Epidermal melanocyte (primary cell): ENCODE results near the gene ACYP1.
"Not testable (repeated sequence)": the region's sequence is repeated elsewhere in the genome, so short reads cannot be mapped to it uniquely, and the experiment has no call there.

Experiments
- DNase-seq: peaks from one replicate; pipeline ENCODE4 v3.0.0; 2011; ENCODE audit warnings: low spot score; ENCODE audit not compliant: insufficient read length

ACYP1 gene

DNA sequence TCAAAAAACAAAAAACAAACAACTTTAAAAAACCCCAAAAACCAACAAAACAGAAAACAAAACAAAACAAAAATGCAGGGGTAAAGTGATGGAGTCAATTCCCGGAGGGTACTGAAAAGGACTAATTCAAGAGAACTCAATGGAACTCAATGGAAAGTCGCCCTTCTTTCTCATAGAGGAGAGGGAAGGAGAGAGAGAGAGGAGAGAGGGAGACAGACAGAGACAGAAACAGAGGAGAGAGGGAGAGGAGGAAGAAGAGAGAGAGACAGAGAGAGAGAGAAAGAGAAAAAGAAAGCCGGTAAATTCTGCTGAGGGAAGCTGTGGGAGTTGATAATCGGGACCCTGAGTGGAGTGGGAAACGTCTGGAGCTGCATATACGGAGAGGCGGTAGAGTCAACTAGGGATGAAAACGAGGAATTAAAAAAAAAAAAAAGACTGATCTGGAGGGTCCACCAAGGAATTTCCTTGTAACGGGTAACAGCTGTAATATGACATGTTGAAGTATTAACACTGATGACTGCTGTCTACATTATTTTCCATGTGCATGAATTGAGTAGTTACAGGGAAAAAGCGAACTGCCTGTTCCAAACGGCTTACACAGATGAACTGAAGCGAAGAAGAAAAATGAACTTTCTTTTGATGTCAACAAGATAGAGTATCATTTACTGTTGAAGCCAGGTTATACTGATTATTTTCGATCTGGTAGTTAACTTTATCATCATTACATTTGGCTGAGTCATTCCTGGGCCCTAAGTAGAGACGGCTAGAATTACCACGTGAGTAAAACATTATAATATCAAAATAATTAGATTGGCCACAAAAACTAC lies 4.7 kb upstream of the ACYP1 start:
- DNase-seq, result no peak

DNA sequence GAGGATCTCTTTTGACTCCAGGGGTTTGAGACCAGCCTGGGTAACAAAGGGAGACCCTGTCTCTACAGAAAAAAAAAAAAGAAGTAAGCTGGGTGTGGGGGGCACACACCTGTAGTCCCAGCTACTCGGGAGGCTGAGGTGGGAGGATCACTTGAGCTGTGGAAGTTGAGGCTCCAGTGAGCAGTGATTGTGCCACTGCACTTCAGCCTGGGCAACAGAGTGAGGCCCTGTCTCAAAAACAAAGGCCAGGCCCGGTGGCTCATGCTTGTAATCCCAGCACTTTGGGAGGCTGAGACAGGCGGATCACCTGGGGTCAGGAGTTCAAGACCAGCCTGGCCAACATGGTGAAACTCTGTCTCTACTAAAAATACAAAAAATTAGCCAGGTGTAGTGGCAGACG lies 3.9 kb upstream of the ACYP1 start:
- not testable (repeated sequence) for DNase-seq

DNA sequence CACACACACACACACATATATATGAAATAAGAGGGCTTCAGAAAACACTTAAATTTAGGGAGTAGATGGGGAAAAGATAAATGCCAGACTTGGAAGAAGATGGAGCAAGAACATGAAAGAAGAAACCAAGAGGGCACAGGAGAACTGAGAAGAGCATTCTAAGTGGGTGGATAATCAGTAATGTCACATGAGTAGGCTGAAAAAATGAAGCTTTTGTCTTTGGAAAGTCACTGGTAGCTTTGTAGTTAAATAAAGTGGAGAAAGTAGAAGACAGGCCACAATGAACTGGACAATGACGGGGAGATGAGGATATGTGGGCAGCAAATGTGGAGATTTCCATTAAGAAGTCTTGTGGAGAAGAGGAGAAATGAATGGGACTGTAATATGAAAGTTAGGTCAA lies 3.4 kb upstream of the ACYP1 start:
- no peak for DNase-seq

DNA sequence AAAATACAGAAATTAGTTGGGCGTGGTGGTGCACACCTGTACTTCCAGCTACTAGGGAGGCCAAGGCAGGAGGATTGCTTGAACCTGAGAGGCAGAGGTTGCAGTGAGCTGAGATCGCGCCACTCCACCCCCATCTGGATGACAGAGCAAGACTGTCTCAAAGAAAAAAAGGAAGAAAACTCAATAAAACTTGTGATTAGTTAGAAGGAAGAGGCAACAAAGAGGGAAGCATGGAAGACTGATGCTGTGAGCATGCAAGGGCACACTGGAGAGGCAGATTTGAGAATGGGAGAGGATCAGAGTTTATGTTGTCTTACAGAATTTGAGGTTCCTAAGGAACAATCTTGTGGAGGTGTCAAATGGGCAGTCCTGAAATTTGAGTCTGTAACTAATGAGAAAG lies 2.9 kb upstream of the ACYP1 start:
- DNase-seq, result no peak

DNA sequence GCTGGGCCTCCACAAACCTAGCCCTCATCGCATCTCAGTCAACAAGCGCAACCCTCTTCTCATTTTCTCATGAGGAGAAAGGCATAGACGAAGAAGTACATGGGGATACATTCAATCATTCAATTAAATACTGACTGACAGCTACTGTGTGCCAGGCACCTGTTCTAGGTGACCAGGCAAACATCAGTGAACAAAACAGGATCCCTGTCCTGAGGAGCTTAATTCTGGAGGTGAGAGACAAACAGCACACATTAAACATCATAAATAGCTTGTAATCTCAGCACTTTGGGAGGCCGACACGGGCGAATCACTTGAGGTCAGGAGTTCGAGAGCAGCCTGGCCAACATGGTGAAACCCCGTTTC lies 362 bp upstream of the ACYP1 start:
- no peak for DNase-seq

DNA sequence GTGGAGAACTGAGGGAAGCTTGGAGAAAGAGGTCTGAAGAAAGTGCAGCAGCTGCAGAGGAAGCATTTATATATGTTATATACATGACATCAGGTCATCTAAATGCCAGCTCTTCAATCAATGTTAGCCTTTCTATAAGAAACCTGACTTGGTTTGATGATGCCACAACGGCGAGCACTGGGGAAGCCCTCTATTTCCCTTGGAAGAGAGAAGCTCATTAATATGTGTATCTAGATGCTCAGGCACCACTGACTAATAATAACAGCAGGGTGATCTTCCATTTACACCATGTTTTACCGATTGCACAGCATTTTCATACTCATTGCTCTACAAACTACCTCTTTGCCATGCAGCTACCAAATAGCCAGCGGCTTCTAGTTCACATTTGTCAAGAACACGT lies 811 bp downstream of the ACYP1 start:
- DNase-seq, result no peak

DNA sequence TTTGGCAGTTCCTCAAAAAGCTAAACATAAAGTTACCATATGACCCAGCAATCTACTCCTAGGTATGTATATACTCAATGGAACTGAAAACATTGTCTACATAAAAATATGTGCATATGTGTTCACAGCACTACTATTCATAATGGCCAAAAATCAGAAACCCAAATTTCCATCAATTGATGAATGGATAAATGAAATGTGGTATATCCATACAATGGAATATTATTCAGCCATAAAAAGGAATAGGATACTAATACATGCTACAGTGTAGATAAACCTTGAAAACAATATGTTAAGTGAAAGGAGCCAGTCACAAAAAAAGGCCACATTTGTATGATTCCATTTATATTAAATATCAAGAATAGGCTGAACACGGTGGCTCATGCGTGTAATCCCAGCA lies 3.4 kb downstream of the ACYP1 start:
- DNase-seq, result no peak

DNA sequence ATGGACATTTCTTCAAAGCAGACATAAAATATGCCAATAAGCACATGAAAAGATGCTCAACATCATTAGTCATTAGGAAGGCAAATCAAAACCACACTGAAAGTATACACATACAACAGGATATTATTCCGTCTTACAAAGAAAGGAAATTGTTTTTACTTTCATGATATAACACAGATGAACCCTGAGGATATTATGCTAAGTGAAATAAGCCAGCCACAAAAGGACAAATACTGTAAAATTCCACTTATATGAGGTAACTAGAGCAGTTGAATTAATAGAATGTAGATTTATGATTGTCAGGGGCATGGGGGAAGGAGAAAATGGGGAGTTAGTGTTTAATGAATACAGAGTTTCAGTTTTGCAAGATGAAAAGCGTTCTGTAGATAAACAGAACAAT lies 4.2 kb downstream of the ACYP1 start:
- DNase-seq, result no peak

DNA sequence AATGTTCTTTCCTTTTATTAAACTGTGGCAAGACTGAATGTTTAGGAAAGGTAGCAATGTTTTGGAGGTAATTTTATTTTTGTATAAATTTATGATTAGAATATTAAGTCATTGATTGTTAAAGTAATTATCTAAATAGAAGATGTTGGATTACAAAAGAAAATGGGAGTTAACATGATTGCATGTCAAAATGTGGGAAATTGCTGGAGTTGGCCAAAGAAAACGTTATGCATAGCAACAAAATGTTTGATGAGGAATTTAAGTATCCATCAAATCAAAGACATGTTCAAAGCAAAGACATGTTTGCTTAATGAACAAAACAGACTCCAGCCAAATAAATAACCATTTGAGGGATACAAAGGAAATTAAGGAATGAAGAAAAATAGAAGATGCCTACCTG lies 9.4 kb downstream of the ACYP1 start:
- no peak for DNase-seq

DNA sequence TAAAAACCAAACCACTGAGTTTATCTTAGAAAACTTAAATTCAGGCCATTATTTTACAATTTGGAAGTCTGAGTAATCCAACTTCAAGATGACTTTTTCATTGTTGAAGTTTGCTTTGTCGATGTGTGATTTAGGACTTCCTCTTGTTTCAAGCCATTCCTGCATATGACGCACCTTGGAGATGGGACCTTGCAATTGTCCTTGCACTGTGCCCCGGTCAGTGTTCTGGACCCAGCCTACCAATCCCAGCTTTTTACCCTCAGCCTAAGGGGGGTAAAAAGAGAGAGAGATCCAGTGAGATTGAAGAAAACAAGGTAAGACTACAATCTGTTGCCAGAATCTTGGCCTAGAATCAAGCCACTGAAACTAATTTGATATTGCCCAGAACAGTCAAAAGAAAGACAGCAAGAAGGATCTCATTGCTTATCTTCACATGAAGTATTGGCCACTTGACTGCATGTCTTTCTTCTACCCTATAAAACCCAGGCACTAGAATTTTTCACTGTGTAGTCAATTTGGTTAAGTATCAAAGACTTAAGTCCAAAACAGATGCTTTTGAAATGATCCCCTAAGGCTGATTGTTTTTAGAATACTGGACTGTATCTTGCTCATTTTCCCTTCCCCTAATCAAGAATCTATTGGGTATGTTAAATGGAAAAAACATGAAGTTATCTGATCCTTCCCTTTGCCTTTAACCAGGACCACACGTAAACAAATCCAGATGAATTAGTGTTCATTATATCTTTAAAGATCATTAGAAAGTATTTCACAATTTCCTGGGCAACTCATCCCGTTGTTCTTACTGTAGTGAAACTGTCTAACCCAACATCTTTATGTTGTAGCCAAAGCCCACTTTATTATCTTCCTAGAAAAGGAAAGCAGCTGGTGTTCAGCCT lies 10.2 kb downstream of the ACYP1 start:
- DNase-seq, result no peak

DNA sequence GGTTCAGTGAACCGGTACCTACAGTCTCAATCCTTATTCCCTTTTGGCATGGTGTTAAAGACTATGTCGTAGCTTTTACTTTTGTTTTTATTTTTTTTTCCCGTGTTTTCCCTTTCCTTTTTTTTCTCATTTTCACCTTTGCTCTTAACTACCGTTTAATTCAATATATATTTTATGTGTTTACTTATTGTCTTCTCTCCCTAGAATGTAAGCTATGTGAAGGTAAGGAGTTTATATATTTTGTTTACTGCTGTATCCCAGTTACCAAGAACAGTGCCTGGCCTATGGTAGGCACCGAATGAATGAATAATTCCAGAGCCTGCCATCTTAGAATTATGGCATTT lies 12.3 kb downstream of the ACYP1 start:
- DNase-seq, result no peak

DNA sequence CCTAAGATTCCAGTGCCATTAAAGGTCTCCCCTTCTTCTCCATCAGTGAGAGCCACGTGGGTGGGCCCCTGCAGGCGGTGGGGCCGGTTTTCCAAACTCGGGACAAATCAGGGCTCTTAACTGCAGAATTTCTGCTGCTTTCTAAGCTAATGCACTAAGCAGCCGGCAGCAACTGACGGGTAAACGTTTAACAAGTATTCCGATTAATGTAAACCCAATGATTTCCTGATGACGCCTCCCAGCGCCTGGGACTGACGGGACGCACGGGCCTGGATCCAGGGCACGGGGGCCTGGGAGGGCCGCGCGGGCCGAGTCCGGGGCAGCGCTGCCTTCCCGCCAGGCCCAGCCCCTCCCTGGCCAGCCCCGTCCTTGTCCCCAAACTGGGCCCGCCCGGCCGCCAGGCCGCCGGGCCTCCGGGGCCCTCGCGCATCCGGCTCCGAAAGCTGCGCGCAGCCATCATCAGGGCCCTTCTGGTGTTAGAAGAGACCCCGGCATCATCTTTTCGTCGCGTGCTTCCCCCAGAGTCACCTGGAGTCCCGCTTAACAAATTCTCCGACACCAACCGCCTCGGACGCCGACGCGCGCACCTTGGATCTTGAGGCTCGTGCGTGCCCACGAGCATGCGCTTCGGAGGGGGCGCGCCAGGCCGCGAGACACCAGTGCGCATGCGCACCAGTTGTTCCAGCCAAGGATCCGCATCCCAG lies 12.8 kb downstream of the ACYP1 start, which contains the start of gene MLH3:
TSS of gene MLH3 (minus strand) at position 616 of the 704 bp plus-strand sequence. CDS start 1,812 bp downstream, outside the sequence.
- DNase-seq, result peak; percentile 43

DNA sequence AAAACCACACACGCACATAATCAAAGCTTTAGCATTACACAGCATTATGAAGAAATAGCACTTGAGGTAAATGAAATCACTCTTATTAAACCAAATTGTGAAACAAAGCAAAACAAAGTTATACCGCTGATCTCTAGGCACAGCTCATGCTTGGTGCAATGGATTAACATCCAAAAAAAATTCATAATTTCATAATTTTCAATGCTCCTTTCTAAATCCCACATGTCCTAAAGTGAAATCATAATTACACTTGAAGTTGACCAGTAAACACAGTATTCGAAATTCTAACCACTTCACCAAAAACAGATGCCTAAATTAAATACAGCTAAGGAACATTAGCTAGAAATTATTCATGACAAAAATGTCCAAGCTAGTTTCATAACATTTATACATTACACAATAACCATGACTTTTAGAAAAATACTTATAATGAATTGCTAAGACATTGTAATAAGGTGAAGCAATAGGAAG lies 14.1 kb downstream of the ACYP1 start:
- DNase-seq, result no peak

DNA sequence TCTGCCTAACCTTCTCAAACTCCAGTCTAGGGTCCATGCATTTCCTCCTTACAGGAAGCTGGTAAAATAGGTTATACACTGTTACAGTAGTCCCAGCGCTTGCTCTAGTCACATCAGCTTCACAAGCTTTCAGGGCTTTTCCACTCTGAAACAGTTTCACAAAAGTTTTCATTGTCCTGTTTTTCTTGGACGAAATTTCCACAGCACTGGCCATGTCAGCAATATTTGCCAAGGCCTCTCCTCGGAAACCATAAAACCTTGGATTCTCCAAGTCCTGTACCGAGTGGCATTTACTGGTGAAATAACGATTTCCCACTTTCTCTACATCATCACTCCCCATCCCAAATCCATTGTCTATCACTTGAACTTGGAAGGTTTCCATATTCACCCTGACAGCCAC lies 14.7 kb downstream of the ACYP1 start:
- no peak for DNase-seq

DNA sequence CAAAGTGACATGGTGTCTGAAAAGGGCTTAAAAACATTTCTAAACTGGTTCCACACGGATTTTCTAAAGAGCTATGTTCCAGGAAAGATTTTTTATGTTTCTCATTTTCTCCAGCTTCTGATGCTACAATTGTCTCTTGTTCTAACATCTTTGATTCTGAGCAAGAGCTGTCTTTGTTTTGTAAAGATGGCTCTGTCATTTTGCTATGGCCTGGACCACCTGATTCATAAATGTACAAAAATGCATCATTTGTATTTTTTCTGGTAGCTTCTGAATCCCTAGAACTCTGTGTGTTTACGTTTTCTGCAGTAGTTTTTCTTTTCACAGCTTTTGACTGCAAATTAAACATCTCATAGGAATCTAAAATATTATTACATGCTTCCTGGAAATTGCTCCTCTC lies 15.7 kb downstream of the ACYP1 start:
- DNase-seq, result no peak

DNA sequence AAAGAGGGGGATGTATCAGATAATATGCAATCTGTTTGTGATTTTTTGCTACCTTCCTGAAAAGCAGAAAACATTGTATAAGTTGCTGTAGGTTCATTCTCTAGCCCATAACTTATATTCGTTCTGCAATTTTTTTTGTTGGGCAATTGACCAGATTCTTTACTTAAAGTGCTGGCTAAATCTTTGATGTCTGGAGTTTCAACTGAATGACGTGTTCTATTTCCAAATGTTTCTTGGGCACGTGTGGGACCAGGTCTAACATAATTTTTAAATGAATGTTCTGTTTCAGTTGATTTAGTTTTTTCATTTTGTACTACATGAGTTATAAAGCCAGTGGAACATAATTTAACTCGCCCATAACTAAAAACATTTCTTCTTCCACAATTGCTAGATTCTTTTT lies 16.3 kb downstream of the ACYP1 start:
- DNase-seq, result no peak

DNA sequence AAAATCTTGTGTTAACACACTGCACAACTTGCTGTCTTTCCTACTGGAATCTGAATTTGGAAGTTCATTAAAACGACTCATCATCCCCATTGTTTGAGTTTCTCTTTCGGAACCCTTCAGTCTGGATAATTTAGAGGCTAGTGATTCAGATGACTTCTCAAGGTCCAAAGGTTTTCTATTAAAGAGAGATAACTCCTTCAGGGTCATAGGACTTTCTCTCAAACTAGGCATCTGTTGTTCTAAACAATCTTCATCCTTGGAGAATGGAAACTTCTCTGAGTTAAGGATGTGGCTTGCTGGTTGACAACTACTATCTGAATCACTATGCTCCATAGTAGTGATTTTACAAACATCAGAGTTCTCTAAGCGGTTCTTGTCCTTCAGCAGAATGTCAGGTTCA lies 16.9 kb downstream of the ACYP1 start:
- DNase-seq, result no peak

DNA sequence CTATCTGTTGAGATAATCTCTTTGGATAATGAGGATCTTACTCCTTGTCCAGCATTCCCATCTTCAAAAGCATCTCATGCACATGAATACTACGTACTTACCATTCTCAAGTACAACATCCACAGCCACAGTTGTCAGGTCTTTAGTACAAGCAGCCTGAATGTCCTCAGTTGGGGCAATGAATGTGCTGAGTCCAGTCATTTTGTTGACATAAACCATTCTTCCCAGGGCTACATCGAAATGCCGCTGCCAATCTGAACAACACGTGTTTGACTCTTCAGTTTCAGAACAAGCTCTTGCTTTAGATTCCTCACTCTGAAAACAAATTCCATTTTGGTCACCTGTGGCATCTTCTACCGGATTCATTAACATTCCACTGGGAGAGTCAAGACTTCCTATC lies 17.5 kb downstream of the ACYP1 start:
- no peak for DNase-seq

DNA sequence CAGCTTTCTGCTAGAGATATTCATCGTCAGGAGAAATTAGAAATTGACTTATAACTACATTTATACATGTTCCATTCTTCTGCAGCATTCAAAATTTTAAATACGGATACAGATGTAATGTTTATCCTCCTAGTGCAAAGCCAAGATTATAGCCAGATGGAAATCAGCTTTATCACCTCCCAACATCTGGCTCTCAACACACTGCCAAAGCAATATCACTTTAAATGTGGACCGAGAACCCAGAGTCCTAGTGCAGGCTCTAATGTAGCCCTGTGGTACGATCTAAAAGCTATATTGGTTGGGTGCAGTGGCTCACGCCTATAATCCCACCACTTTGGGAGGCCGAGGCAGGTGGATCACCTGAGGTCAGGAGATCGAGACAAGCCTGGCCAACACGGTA lies 19.1 kb downstream of the ACYP1 start:
- DNase-seq, result no peak

DNA sequence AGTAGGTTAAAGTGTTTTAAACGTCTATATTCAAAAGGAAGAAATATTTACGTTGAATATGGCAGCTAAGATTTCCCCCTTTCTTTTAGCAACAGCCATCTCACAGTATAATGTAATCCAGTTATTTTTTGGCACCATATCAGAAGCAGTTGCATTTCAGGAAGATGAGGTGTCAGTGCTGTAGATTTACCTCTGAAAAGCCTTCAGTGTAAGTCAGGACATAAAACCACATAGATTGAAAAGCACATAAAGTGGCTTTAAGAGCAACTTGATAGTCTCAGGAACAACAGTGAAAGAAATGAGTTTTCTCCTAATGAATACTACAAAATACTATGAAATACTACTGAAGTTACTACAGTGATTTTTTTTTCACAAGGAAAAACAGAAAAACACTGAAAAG lies 19.5 kb downstream of the ACYP1 start:
- no peak for DNase-seq

DNA sequence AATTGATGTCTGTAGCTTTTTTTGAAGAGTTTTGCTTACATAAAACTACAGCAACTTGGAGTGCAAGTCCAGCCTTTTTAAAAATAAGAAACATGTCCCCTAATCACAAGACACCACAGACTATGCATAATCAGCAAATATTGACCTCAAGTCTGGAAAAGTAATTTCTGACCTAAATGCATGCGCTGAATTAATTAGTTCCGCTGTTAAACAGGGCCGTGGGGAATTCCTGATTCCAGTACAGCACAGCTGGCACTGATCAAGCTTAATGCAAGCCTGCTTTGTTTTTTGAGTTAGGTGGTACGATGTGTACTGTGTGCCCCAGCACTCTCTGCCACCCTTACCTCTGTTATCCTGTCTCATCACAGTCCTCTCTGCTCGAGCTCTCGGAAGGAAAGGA lies 21.8 kb downstream of the ACYP1 start:
- peak; percentile 57 for DNase-seq

DNA sequence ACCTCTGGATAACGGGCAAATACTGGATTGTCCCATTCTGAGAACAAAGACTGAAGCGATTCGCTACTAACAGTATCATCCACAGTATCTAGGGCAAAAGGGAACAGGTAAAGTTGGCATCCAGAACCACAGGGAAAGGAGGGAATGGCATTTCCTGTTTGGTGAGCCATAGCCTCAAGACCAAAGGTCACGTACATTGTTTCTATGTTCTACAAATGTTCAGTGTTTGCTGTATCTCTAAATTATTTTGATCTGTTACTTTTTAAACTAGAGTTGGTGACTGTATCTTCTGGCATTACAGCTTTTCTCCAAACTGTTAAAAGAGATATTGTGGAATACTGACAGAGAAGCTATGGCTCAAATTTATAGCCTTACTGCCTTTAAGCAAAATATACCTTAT lies 22.2 kb downstream of the ACYP1 start:
- no peak for DNase-seq
